Erythroblast (primary cell): ENCODE results near the gene UAP1L1.

ENCODE experiments used
- GATA1 ChIP-seq: IDR thresholded peaks from 2 replicates; pipeline ENCODE4 v1.6.1; 2011; ENCODE audit warnings: low read depth, mild to moderate bottlenecking, control low read depth, low read length, moderate library complexity
- POLR2A ChIP-seq: IDR thresholded peaks from 2 replicates; pipeline ENCODE4 v1.6.1; 2011; ENCODE audit warnings: mild to moderate bottlenecking, low read length

DNA sequence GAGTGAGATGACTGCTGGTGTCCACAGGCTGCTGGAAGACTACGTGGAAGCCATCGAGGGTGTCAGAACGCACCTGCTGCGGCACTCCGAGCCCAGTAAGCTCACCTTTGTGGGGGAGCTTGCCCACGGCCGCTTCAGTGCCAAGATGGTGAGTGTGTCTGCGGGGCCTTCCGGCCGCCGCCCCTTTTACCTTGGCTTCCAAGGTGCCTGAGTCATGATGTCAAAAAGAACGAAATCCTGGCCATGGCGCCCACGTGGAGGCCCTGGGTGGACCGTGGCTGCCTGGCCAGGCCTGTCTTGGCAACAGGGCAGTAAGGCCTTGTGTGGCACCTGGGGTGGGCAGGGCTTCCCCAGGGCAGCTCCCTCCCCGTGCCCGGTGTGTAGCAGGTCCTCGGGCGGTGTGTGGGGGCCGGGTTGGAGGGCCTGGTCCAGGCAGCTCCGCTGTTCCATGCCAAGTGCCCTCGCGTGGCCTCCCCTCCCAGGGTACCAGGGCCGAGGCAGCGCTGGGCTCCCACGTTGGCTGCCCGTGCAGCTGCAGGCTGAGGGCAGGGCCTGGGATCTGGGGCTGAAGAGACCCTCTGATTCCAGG is 29.4 kb downstream of the UAP1L1 start:
- TF ChIP-seq POLR2A (no peak), GATA1 (no peak)
